HG02938 (cell line): ENCODE measurements around the gene TATDN2.
"Not testable (repeated sequence)": the region's sequence is repeated elsewhere in the genome, so short reads cannot be mapped to it uniquely, and the experiment has no call there.

Experiments
- ATAC-seq: cut with Tn5 transposase; IDR thresholded peaks from one replicate; pipeline ENCODE4 v1.9.1; 2021; ENCODE audit warnings: mild to moderate bottlenecking, moderate library complexity; ENCODE audit not compliant: unreplicated experiment

TATDN2 gene

GRCh38 chr3:10289787-10290355 lies 41.6 kb downstream of the TATDN2 start:
- no peak for ATAC-seq

DNA sequence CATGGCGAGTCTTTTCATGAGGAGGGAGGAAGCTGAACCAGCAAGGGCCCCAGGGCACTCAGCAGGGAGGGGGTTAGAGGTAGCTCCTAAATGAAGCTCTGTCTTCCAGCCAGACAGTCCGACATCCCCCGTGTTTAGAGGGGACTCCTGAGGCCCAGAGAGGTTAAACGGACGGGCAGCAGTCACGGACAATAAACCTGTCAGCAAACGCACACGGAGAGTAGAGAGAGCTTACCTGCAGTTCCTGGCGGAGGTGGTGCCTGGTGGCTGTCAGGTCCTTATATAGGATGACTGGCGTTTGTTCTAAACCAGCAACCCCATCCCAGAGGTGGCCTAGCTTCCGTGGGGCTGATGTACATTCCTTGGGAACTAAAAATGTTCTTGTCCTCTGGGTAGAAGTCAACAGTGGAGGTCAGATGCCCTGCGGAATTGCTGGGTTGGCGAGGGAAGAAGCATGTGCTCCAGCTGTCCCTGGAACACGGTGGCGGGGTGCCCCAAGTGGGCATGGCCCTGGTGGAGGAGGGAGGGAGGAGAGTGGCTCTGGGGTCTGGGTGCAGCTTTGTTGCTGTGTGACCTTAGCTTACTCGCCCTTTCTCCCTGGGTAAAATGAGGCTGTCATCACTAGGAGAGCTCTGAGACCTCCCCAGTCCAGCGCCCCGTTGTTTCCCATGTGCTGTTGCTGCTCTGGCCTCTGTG lies 42.4 kb downstream of the TATDN2 start:
- ATAC-seq, result no peak

DNA sequence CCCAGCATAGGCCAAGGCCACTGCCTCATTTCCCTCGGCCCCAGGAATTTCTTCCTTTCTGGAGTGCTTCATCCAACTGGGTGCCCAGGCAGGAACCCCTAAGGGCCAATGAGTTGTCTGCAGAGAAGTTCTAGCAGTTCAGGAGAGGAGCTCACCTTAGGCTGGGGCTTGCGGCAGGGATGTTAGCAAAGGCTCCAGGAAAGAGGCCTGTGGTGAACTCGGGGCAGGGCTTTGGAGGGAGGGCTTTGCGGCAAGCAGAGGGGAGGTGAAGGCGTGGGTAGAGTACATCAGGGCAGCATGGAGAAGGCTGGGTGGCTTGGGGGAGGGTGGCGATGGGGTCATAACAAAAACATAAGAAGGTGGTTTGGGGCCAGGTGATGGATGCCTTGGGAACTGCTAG lies 43.4 kb downstream of the TATDN2 start:
- ATAC-seq, result no peak

DNA sequence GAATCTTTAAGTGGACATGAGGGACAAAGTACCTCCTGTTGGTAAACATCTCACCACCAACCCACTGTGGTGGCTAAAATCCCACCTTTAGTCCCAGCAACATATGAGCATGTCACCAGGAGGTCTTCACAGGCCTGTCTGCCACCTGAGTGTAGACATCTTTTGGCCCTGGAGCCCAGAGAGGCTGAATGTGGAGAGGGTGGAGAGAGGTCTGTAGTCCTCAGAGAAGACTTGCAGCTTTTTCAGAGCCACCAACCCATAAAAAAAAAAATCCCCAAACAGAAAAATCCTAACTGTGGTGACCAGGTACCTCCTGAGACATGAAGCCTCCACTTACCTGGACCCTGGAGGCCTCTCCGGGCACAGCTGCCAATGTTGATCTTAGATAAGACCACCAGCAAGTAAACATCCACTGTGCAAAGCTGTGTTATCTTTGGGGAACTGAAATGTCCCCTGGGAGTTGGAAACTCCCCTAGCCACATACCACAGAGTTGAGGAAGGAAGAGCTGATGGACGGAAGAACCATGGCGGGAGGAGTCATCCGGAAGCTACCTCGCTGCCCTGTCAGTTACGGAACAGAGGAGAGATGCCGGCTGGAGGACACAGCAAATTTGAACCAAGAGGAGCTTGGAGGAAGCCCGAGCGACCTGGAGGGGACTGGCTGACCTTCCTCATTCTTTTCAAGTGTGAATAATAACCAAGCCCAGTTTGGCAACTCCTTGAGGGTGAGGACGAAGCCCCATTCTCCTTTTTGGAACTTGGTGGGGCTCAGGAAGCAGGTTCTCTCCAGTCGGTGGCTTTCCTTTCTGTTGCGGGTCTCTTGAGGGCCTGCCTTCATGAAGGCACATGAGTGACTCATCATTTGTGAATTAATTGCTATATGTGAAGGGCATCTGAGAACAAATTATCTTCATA lies 44.5 kb downstream of the TATDN2 start, which contains the start of gene GHRL:
Gene GHRL, minus strand, starts transcription at position 443 of the 915 bp plus-strand sequence. CDS start 2,767 bp downstream, outside the sequence.
- peak; percentile 70 for ATAC-seq

GRCh38 chr3:10294030-10294586 lies 45.8 kb downstream of the TATDN2 start:
- no peak for ATAC-seq

- ATAC-seq, result not testable (repeated sequence)
Measured at GRCh38 chr3:10298064-10298463, 49.8 kb downstream of the TATDN2 start.

GRCh38 chr3:10299175-10299574 lies 50.9 kb downstream of the TATDN2 start:
- no peak for ATAC-seq

- ATAC-seq, result peak; percentile 75
Measured at GRCh38 chr3:10299679-10300078, 51.4 kb downstream of the TATDN2 start.

DNA sequence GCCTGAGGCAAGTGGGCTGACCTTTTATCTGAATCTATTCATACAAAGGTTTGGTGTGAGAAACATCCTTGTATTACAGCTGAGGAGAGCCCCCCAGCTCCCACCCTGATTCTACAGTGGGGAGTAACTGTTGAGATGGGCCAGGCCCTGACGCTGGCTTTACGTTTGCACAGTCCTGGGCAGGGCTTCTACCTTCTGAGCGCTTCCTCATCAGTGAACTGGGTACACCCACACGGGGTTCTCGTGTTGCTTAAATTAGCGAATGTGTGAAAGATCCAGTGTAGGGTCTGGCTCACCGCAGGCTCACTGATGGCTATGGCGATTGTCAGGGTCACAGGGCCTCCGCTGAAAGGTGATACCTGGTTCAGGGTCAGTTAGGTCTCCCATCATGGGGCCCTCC lies 51.8 kb downstream of the TATDN2 start:
- ATAC-seq, result peak; percentile 3

- ATAC-seq, result no peak
Measured at GRCh38 chr3:10303105-10303504, 54.8 kb downstream of the TATDN2 start.

DNA sequence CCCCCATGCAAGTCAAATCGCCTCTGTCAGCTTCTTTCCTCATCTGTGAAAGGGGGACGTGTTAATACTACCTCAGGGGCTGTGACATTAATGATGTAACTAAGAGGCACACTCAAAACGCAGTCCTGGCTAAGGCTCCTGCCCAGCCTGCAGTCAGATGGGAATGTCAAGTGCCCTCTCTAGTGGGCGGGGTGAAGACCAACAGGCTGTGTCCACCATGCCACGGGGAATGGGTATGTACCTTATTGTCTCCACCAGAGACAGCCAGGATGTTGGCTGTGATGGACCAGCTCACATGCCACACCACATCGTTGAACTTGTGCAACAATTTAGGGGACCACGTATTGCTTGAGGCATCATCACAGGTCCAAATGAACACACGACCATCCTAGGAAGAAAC lies 55.5 kb downstream of the TATDN2 start:
- ATAC-seq, result no peak

- no peak for ATAC-seq
Measured at GRCh38 chr3:10304905-10305304, 56.6 kb downstream of the TATDN2 start.

- no peak for ATAC-seq
Measured at GRCh38 chr3:10305331-10305902, 57.2 kb downstream of the TATDN2 start.

- ATAC-seq, result no peak
Measured at GRCh38 chr3:10306156-10306555, 57.9 kb downstream of the TATDN2 start.

GRCh38 chr3:10308678-10309077 lies 60.4 kb downstream of the TATDN2 start:
- no peak for ATAC-seq

- ATAC-seq, result no peak
Measured at GRCh38 chr3:10309736-10310135, 61.5 kb downstream of the TATDN2 start.

GRCh38 chr3:10310578-10310977 lies 62.3 kb downstream of the TATDN2 start:
- ATAC-seq, result no peak

DNA sequence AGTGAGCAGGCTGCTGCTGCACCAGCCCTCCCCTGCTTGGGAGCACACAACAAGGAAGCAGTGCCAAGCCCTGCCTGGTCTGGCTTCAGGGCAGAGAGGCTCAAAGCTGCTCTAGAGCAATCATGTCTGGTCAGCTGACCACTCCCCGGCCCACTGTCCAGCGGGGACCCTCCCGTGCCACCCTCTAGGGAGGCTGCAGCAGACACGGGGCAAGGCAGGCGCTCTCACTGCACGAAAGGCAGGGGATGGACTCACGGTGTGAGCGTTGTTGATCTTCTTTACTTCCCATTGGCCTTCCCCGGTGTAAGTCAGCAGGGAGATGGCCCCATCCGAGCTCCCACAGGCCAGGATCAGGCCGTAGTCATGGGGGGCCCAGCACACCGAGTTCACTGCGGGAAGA lies 63.5 kb downstream of the TATDN2 start:
- no peak for ATAC-seq

DNA sequence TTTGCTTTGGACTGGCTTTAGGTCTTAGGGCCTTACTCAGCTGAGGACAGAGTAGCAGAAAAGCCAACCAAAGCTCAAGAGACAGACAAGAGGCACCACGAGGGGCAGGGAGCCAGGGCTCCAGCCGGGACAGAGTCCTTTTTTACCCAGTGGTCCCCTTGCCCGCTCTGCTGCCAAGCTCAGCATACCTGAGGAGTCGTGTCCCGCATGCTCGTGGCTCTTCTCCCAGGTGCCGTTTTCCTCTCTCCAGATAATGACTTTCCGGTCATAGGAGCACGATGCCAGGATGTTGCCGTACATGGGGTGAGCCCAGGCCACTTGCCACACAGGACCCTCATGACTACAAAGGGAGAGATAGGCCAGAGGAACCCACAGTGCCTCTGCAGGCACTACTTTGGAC lies 64.1 kb downstream of the TATDN2 start:
- ATAC-seq, result no peak

- ATAC-seq, result no peak
Measured at GRCh38 chr3:10312861-10313260, 64.6 kb downstream of the TATDN2 start.

DNA sequence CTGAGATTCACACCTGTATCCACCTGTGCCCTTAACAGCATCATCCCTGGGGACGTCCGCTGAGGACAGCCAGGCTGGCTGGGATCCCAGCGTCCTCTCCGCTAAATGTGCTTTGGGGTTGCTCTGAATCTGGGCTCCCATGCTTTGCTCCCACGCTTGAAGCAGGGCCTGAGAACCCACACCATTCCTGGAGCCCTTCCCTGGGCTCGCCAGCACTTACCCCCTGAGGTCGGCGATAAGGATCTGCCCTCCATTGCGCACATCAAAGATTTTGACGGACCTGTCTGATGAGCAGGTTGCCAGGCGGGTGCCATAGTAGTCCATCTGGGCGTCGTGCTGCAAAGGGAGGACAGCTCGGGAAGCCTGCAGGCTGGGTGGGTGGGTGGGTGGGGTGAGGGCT lies 66.8 kb downstream of the TATDN2 start:
- ATAC-seq, result no peak
